ENCODE measurements around the gene SP140L.

DNA sequence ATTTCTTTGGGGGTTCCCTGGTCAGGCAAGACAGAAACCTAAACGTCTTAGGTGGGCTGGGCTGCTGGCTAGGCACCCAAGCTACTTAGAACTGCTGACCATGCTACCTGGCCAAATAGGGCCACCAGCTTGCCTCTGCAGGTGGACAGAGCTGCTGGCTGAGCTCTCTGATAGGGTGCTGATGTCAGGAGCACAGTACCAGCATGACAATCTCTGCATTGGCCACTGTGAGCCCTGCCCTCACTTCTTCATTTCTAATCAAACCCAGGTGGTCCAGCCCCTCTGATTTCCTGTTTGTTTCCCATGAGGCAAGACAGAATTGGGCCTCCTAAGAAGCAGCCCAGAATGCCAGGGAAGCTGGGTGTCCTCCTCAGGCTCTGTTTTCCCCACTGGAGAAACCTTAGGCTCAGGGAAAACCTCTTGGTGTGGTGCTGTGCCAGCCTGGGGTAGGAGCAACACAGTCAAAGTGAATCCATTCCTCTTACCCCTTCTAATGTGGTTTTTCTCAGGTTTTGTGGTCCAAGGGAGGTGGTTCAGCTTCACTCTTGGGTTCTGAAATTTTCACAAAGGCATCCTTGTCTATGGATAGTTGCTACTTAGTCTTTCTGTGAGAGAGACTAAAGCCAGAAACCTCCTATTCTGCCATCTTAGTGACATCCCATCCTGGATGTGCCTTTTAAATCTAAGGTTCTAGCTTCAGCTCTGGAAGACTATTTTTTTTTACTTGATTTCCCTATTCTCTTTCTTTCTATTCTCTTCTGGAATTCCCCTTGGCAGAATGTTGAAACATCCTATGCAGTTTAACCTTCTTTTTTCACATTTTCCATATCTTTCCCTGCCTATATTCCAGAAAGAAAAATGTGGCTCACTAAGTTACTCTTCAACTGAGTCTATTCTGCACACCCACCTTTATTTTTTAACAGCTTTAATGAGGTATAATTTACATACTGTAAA lies 104.2 kb downstream of the SP140L start:
- TF ChIP-seq POLR2A (IDR thresholded peaks at IDR 0.05; ENCODE audit: low read depth, low read length) (no peak), TAF1 (IDR thresholded peaks at IDR 0.05; ENCODE audit: low read depth, low read length) (no peak), SPI1 (IDR thresholded peaks at IDR 0.05; ENCODE audit: low read depth, low read length) (no peak), POLR2AphosphoS5 (IDR thresholded peaks at IDR 0.05; ENCODE audit: low read depth, low read length) (no peak), POU2F2 (IDR thresholded peaks at IDR 0.05; ENCODE audit: low read depth, low read length) (0 out of 2 replicates have a peak, but pooled peaks have one; percentile 7), PAX5 (IDR thresholded peaks at IDR 0.05; ENCODE audit: insufficient read depth, low read length, severe bottlenecking) (no peak)
